ENCODE data around the gene VWA1. TPM values are rescaled to one million over a fixed set of nuclear protein-coding genes. Genes with fewer than 3 reads are reported as not detected.

Gene VWA1
- polyA plus RNA-seq, 2 of the 4 experiments (the other 2 are of a cell fraction): 4.0 to 5.3 TPM

- Histone ChIP-seq H3K4me2 (no peak overlapping the region; the same call in 2 of the 3 replicates), H3K4me1 (peaks cover 61% of the 10 kb centered on the region), H3K9me3 (no peaks in the 10 kb centered on the region), H3K4me3 (no peak overlapping the region), H3K27ac (peak overlapping the region in 1 of 2 experiments; percentile 94; a peak in 2 of 6 replicates)
- no peak for TF ChIP-seq HOXB13 (CRISPR knock-in tag; IDR thresholded peaks at IDR 0.05; ENCODE audit: low read depth)
- TF ChIP-seq ZNF302 (CRISPR knock-in tag; IDR thresholded peaks at IDR 0.05): no peak
- no peak for TF ChIP-seq CHD4 (IDR thresholded peaks at IDR 0.05; ENCODE audit: borderline replicate concordance)
- no peak for TF ChIP-seq HMGXB4 (CRISPR knock-in tag; IDR thresholded peaks at IDR 0.05; ENCODE audit: borderline replicate concordance)
- TF ChIP-seq RCOR1 (IDR thresholded peaks at IDR 0.05; ENCODE audit: low read depth, low read length): no peak
- TF ChIP-seq USF2 (IDR thresholded peaks at IDR 0.05): no peak
- TF ChIP-seq NFE2L2 (conservative IDR thresholded peaks at IDR 0.05; ENCODE audit: low read length): no peak
- TF ChIP-seq POLR2A (IDR thresholded peaks at IDR 0.05; ENCODE audit: low read length): no peak
- TF ChIP-seq NR3C1 (IDR thresholded peaks at IDR 0.05): no peak
- no peak for TF ChIP-seq RARB (CRISPR knock-in tag; IDR thresholded peaks at IDR 0.05)
- no peak for TF ChIP-seq EHMT2 (IDR thresholded peaks at IDR 0.05; ENCODE audit: low read depth)
- TF ChIP-seq HDAC2 (IDR thresholded peaks at IDR 0.05): no peak
- no peak for TF ChIP-seq ZSCAN20 (CRISPR knock-in tag; IDR thresholded peaks at IDR 0.05)
- TF ChIP-seq TP53 (CRISPR knock-in tag; IDR thresholded peaks at IDR 0.05): no peak
- no peak for TF ChIP-seq CBX8 (IDR thresholded peaks at IDR 0.05)
- ChIA-PET CTCF (interaction anchor here (0.6 to 4.2 kb wide), 3 partner anchors 10 to 71 kb away, joined by 3 to 16 read pairs (median 3); no protein-coding TSS in a partner anchor), POLR2A (no interaction called here)
- ATAC-seq (no peak), DNase-seq (ENCODE audit: low read depth in 1 of 2, low spot score in 1 of 2) (no peak), FAIRE-seq (no peak)
- WGBS (ENCODE audit: missing lambda C conversion rate): 77% methylated on average over 8 of the region's 32 CpGs
These were observed 1.2 kb upstream of the VWA1 start for GRCh38 chr1:1434131-1434823.

GRCh38 chr1:1434824-1435105, 725 bp upstream of the VWA1 start:
- peaks cover 58% of the 10 kb centered on the region for H3K4me1 ChIP-seq
- POLR2A ChIA-PET: no interaction called here
- peak overlapping the region; percentile 98 for H3K4me2 ChIP-seq
- WGBS (ENCODE audit: missing lambda C conversion rate): 94% methylated on average over 2 of the region's 4 CpGs
- DNase-seq (ENCODE audit: low read depth in 1 of 2, low spot score in 1 of 2) (no peak), ATAC-seq (no peak), FAIRE-seq (no peak)
- TF ChIP-seq ZNF302 (CRISPR knock-in tag; IDR thresholded peaks at IDR 0.05) (no peak), JUN (IDR thresholded peaks at IDR 0.05) (no peak), NR3C1 (IDR thresholded peaks at IDR 0.05) (no peak), ZSCAN20 (CRISPR knock-in tag; IDR thresholded peaks at IDR 0.05) (no peak), SREBF2 (IDR thresholded peaks at IDR 0.05) (no peak), TP53 (CRISPR knock-in tag; IDR thresholded peaks at IDR 0.05) (no peak), MYC (IDR thresholded peaks at IDR 0.05; ENCODE audit: borderline replicate concordance, low read length) (no peak), POLR2A (IDR thresholded peaks at IDR 0.05; ENCODE audit: low read length) (no peak), EHMT2 (IDR thresholded peaks at IDR 0.05; ENCODE audit: low read depth) (no peak), HDAC2 (IDR thresholded peaks at IDR 0.05) (no peak), CEBPB (IDR thresholded peaks at IDR 0.05) (no peak), GATA3 (IDR thresholded peaks at IDR 0.05; ENCODE audit: borderline replicate concordance) (no peak), HES2 (IDR thresholded peaks at IDR 0.05) (no peak), JUNB (IDR thresholded peaks at IDR 0.05) (no peak), HOXB5 (CRISPR knock-in tag; IDR thresholded peaks at IDR 0.05) (no peak), KDM5A (IDR thresholded peaks at IDR 0.05) (no peak)
- H3K9me3 ChIP-seq: no peaks in the 10 kb centered on the region
- no peak overlapping the region for H3K4me3 ChIP-seq
- CTCF ChIA-PET: interaction anchor here (0.8 to 4.2 kb wide), 2 partner anchors 11 to 70 kb away, joined by 3 to 16 read pairs; no protein-coding TSS in a partner anchor
- H3K27ac ChIP-seq: peak overlapping the region in 1 of 2 experiments; percentile 94; a peak in 3 of 6 replicates
